NB4 (cell line): Measurements from ENCODE around the gene VSX2.
A peak's percentile ranks its signal among the peaks of the same experiment; 100 is the strongest.

Experiments
- DNase-seq: peaks from one replicate; pipeline ENCODE4 v3.0.0; 2010; ENCODE audit warnings: low read depth
- H3K4me3 ChIP-seq: one replicate; pipeline ENCODE4 v1.5.1; 2011; ENCODE audit warnings: mild to moderate bottlenecking, low read depth, low read length, moderate library complexity
- CTCF ChIP-seq: IDR thresholded peaks from one replicate; pipeline ENCODE4 v1.5.1; 2012; ENCODE audit warnings: low read depth, low read length
- MAX ChIP-seq: IDR thresholded peaks from 2 replicates; pipeline ENCODE4 v1.6.1; 2011; ENCODE audit warnings: low read depth, low read length
- MYC ChIP-seq: IDR thresholded peaks from 2 replicates; pipeline ENCODE4 v1.6.1; 2011; ENCODE audit warnings: low read depth, low read length
- POLR2A ChIP-seq: IDR thresholded peaks from 2 replicates; pipeline ENCODE4 v1.6.1; 2011; ENCODE audit warnings: mild to moderate bottlenecking; ENCODE audit not compliant: insufficient read length; ENCODE audit errors: extremely low read depth

Gene VSX2

GRCh38 chr14:74302634-74303569 lies 63.7 kb downstream of the VSX2 start, which contains the start of gene ABCD4:
Gene ABCD4 (minus strand): TSS chr14:74302934. CDS start chr14:74302912, 22 bp downstream.
- H3K4me3 ChIP-seq = peak within 1 kb of the TSS; percentile 80
- peak; percentile 95 for DNase-seq
- no peak for TF ChIP-seq MAX
- TF ChIP-seq CTCF = peak; percentile 59
- TF ChIP-seq MYC = no peak
- TF ChIP-seq POLR2A = peak; percentile 83

- no peak overlapping the region for H3K4me3 ChIP-seq
- DNase-seq = no peak
- TF ChIP-seq POLR2A (no peak), MYC (no peak), MAX (no peak), CTCF (no peak)
These were observed 69.4 kb downstream of the VSX2 start for GRCh38 chr14:74308695-74309094.

- no peak for DNase-seq
- TF ChIP-seq POLR2A (no peak), MYC (no peak), MAX (no peak), CTCF (no peak)
- H3K4me3 ChIP-seq = no peak overlapping the region
These were observed 70.1 kb downstream of the VSX2 start for GRCh38 chr14:74309125-74310022.

- DNase-seq = no peak
- H3K4me3 ChIP-seq = no peak overlapping the region
- no peak for TF ChIP-seq CTCF
- TF ChIP-seq POLR2A = no peak
- TF ChIP-seq MAX = no peak
- no peak for TF ChIP-seq MYC
These were observed 72.9 kb downstream of the VSX2 start for GRCh38 chr14:74312161-74312560.
